Panc1 (cell line): ENCODE results near the gene CAMK2A. TPM values are rescaled to one million over a fixed set of nuclear protein-coding genes. Genes with fewer than 3 reads are reported as not detected.

Source experiments
- ATAC-seq: fragments of 200-7000 bp; cut with Tn5 transposase; 2 replicates; pipeline ENCODE4 v1.9.1; 2020; ENCODE audit warnings: mild to moderate bottlenecking, moderate library complexity
- BruUV-seq: library from RNA; stranded (reverse); fragments of 400-500 nt; replicated peaks from 2 replicates; lab custom pipeline; 2021; lab: Mats Ljungman, UMichigan
- CTCF ChIA-PET: fragments of 300-600 bp; sonication (Branson Sonifier 250); formaldehyde crosslinking; loops from one replicate; lab custom pipeline; 2022; ENCODE audit warnings: antibody characterized with exemption; lab: Charles Lee
- POLR2A ChIA-PET: fragments of 300-600 bp; sonication (Branson Sonifier 250); formaldehyde crosslinking; loops from one replicate; lab custom pipeline; 2022; ENCODE audit warnings: antibody characterized with exemption; lab: Charles Lee
- DNase-seq: peaks from one replicate; pipeline ENCODE4 v3.0.0-alpha.2; 2010; ENCODE audit warnings: low read depth, low spot score
- H3K27ac ChIP-seq: 2 replicates; pipeline ENCODE4 v1.5.1; 2011; ENCODE audit warnings: mild to moderate bottlenecking, low read length, inconsistent platforms
- H3K27me3 ChIP-seq: fragments of 200-500 bp; sonication (Bioruptor generic); 2 replicates; pipeline ENCODE4 v1.6.0; 2014; ENCODE audit warnings: low read length, inconsistent platforms; ENCODE audit not compliant: control insufficient read depth, insufficient read depth
- H3K36me3 ChIP-seq: fragments of 200-500 bp; sonication (Bioruptor generic); 2 replicates; pipeline ENCODE4 v1.5.1; 2014; ENCODE audit warnings: inconsistent platforms, mild to moderate bottlenecking, low read length, moderate library complexity; ENCODE audit not compliant: control insufficient read depth, insufficient read depth
- H3K4me1 ChIP-seq: 2 replicates; pipeline ENCODE4 v1.5.1; 2011; ENCODE audit warnings: inconsistent platforms, mild to moderate bottlenecking, low read length, moderate library complexity; ENCODE audit not compliant: control insufficient read depth, insufficient read depth
- H3K4me3 ChIP-seq, 2 experiments: 2 replicates each; pipeline ENCODE4 v1.5.1; 2011 to 2012; ENCODE audit warnings: low read depth in 2 of 2, low read length in 2 of 2, mild to moderate bottlenecking in 2 of 2, inconsistent platforms in 1 of 2, moderate library complexity in 1 of 2
- H3K9me3 ChIP-seq: fragments of 200-500 bp; sonication (Bioruptor generic); 2 replicates; pipeline ENCODE4 v1.5.1; 2014; ENCODE audit warnings: low read depth, mild to moderate bottlenecking, inconsistent platforms, low read length, moderate library complexity; ENCODE audit not compliant: control insufficient read depth, insufficient read depth
- CTCF ChIP-seq: fragments of 450-650 bp; IDR thresholded peaks from 2 replicates; pipeline ENCODE4 v1.5.1; 2017; ENCODE audit warnings: mild to moderate bottlenecking
- POLR2AphosphoS5 ChIP-seq: IDR thresholded peaks from 2 replicates; pipeline ENCODE4 v1.6.1; 2012; ENCODE audit warnings: mild to moderate bottlenecking, low read depth, low read length, moderate library complexity
- REST ChIP-seq, 2 experiments: IDR thresholded peaks; 2 replicates each; pipeline ENCODE4 v1.6.1; 2011 to 2012; ENCODE audit warnings: low read depth in 2 of 2, control low read depth in 1 of 2, low read length in 1 of 2, mild to moderate bottlenecking in 1 of 2, moderate library complexity in 1 of 2; ENCODE audit not compliant: insufficient read depth in 1 of 2
- SIN3A ChIP-seq: IDR thresholded peaks from 2 replicates; pipeline ENCODE4 v1.6.1; 2012; ENCODE audit warnings: low read depth, mild to moderate bottlenecking, low read length, moderate library complexity, borderline replicate concordance; ENCODE audit not compliant: insufficient read depth
- TCF7L2 ChIP-seq: IDR thresholded peaks from 2 replicates; pipeline ENCODE4 v1.6.1; 2011; ENCODE audit warnings: mild to moderate bottlenecking, low read depth, low read length, inconsistent platforms
- in situ Hi-C: cut with HindIII; loops from 2 replicates; pipeline ENCODE4 v1.10.0; 2016; ENCODE audit warnings: low sequenced_read_pairs, low pct_unique_long_range_greater_than_20kb
- intact Hi-C: fragments of 100-400 bp; cut with micrococcal nuclease; formaldehyde crosslinking; loops from one replicate; pipeline ENCODE4 v1.10.0; 2022; ENCODE audit not compliant: unreplicated experiment
- total RNA-seq: library from RNA; stranded (reverse); gene quantifications from one replicate; pipeline ENCODE4 v1.2.1, GENCODE V29; 2021; ENCODE audit not compliant: unreplicated experiment

CAMK2A gene
- total RNA-seq, 1 experiment from 2014 or later: 0.51 TPM

GRCh38 chr5:150181027-150181426 is 108.5 kb downstream of the CAMK2A start:
- Histone ChIP-seq H3K27me3 (no peaks in the 10 kb centered on the region), H3K36me3 (no peaks in the 10 kb centered on the region), H3K4me3 (no peak overlapping the region), H3K4me1 (no peaks in the 10 kb centered on the region), H3K9me3 (no peaks in the 10 kb centered on the region), H3K27ac (no peak overlapping the region)
- in situ Hi-C loops: no loop called here
- intact Hi-C loops: no loop called here
- no peak for DNase-seq
- CTCF ChIA-PET: no interaction called here
- no peak for ATAC-seq
- POLR2A ChIA-PET: no interaction called here
- TF ChIP-seq POLR2AphosphoS5: no peak
- no peak for TF ChIP-seq CTCF
- no peak for TF ChIP-seq SIN3A
- no peak for TF ChIP-seq REST (IDR thresholded peaks at IDR 0.05; ENCODE audit: insufficient read depth in 1 of 2, low read depth in 2 of 2, low read length in 1 of 2)
- TF ChIP-seq TCF7L2: no peak
- BruUV-seq: no TSS peak

- no TSS peak for BruUV-seq
- no peak for DNase-seq
- no peaks in the 10 kb centered on the region for H3K36me3 ChIP-seq
- no peak for ATAC-seq
- no peaks in the 10 kb centered on the region for H3K27me3 ChIP-seq
- intact Hi-C loops: no loop called here
- no peak overlapping the region for H3K4me3 ChIP-seq
- H3K9me3 ChIP-seq: no peaks in the 10 kb centered on the region
- in situ Hi-C loops: no loop called here
- TF ChIP-seq POLR2AphosphoS5: no peak
- no peak for TF ChIP-seq CTCF
- TF ChIP-seq SIN3A: no peak
- TF ChIP-seq TCF7L2: no peak
- TF ChIP-seq REST (IDR thresholded peaks at IDR 0.05; ENCODE audit: insufficient read depth in 1 of 2, low read depth in 2 of 2, low read length in 1 of 2): no peak
- no peaks in the 10 kb centered on the region for H3K4me1 ChIP-seq
- ChIA-PET POLR2A (interaction anchor here (0.5 kb wide), 1 partner anchor 262 kb away, joined by 3 read pairs; no protein-coding TSS in a partner anchor), CTCF (no interaction called here)
- H3K27ac ChIP-seq: no peak overlapping the region
Measured at GRCh38 chr5:150180241-150181026, 109.1 kb downstream of the CAMK2A start.
